HEK293 (cell line): Measurements from ENCODE around the gene NDUFS7.

Experiments
- BCL11A ChIP-seq: fragments of 450-650 bp; formaldehyde crosslinking; IDR thresholded peaks from 2 replicates; pipeline ENCODE4 v1.5.1; 2016; ENCODE audit warnings: low read depth, missing biosample characterization, missing genetic modification characterization
- CTCF ChIP-seq: fragments of 450-650 bp; formaldehyde crosslinking; IDR thresholded peaks from 2 replicates; pipeline ENCODE4 v1.5.1; 2016; ENCODE audit warnings: missing biosample characterization, missing genetic modification characterization
- HOXC10 ChIP-seq: sonication (generic); formaldehyde crosslinking; IDR thresholded peaks from 2 replicates; pipeline ENCODE4 v1.8.1; 2023; ENCODE audit warnings: mild to moderate bottlenecking, missing genetic modification reagents
- YY2 ChIP-seq: fragments of 450-650 bp; formaldehyde crosslinking; IDR thresholded peaks from 2 replicates; pipeline ENCODE4 v1.5.1; 2016; ENCODE audit warnings: missing biosample characterization, missing genetic modification characterization
- ZNF37A ChIP-seq: fragments of 450-650 bp; IDR thresholded peaks from 2 replicates; pipeline ENCODE4 v1.5.1; 2018; ENCODE audit warnings: missing biosample characterization, missing genetic modification characterization

DNA sequence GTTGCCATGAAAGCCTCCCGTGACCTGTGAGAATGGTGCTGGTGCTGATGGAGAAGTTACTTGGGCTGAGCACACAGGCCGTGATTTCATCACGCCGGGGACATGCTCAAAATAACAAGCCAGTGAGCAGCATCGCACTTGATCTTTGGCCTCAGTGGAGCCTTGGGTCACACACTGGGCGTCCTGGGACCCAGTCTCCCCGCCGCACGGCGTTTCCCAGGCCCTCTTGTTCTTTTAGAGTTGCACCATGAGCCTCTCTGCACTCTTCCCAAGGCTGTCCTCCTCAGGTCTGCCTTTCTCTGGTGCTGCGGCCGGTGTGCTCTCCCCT lies 9.5 kb upstream of the NDUFS7 start:
- no peak for TF ChIP-seq BCL11A (tag by site-specific recombination)
- TF ChIP-seq CTCF (tag by site-specific recombination): no peak
- TF ChIP-seq HOXC10 (CRISPR knock-in tag): no peak
- no peak for TF ChIP-seq ZNF37A (tag by site-specific recombination)
- TF ChIP-seq YY2 (tag by site-specific recombination): no peak
